Mesendoderm (in vitro differentiated cells): ENCODE measurements around the gene PRSS1.

Source experiments
- DNase-seq: peaks from one replicate; pipeline ENCODE4 v3.0.0; 2013
- H2AK5ac ChIP-seq: 2 replicates; pipeline ENCODE4 v1.6.1; 2013; ENCODE audit warnings: low read length, inconsistent platforms
- H2BK120ac ChIP-seq: 2 replicates; pipeline ENCODE4 v1.6.1; 2013; ENCODE audit warnings: low read depth, mild to moderate bottlenecking, low read length, moderate library complexity, mixed read lengths
- H2BK15ac ChIP-seq: replicated peaks from 2 replicates; pipeline ENCODE4 v1.6.1; 2013; ENCODE audit warnings: low read depth, mild to moderate bottlenecking, moderate library complexity
- H2BK5ac ChIP-seq: 2 replicates; pipeline ENCODE4 v1.6.1; 2013; ENCODE audit warnings: low read length, inconsistent platforms
- H3K18ac ChIP-seq: 2 replicates; pipeline ENCODE4 v1.6.1; 2013; ENCODE audit warnings: mild to moderate bottlenecking, low read length, mixed read lengths
- H3K23ac ChIP-seq: one replicate; pipeline ENCODE4 v1.6.1; 2013; ENCODE audit warnings: low read length
- H3K27ac ChIP-seq: 2 replicates; pipeline ENCODE4 v1.5.1; 2013; ENCODE audit warnings: low read depth, mild to moderate bottlenecking, inconsistent platforms, low read length, moderate library complexity
- H3K27me3 ChIP-seq: 2 replicates; pipeline ENCODE4 v1.6.1; 2013; ENCODE audit warnings: low read length, control low read depth, mild to moderate bottlenecking, inconsistent platforms; ENCODE audit not compliant: insufficient read depth, poor library complexity
- H3K36me3 ChIP-seq: 2 replicates; pipeline ENCODE4 v1.6.1; 2013; ENCODE audit warnings: low read length, inconsistent platforms; ENCODE audit not compliant: control insufficient read depth, insufficient read depth
- H3K4ac ChIP-seq: one replicate; pipeline ENCODE4 v1.6.1; 2013; ENCODE audit warnings: low read depth, mild to moderate bottlenecking, low read length, moderate library complexity
- H3K4me1 ChIP-seq: 2 replicates; pipeline ENCODE4 v1.6.1; 2013; ENCODE audit warnings: low read depth, low read length, inconsistent platforms; ENCODE audit not compliant: control insufficient read depth
- H3K4me2 ChIP-seq: 2 replicates; pipeline ENCODE4 v1.6.1; 2013; ENCODE audit warnings: low read length
- H3K4me3 ChIP-seq: 2 replicates; pipeline ENCODE4 v1.5.1; 2013; ENCODE audit warnings: mild to moderate bottlenecking, low read length
- H3K56ac ChIP-seq: one replicate; pipeline ENCODE4 v1.6.1; 2013; ENCODE audit warnings: low read length
- H3K79me1 ChIP-seq: 2 replicates; pipeline ENCODE4 v1.6.1; 2013; ENCODE audit warnings: low read length, inconsistent platforms
- H3K79me2 ChIP-seq: 2 replicates; pipeline ENCODE4 v1.6.1; 2013; ENCODE audit warnings: mild to moderate bottlenecking, low read length; ENCODE audit not compliant: control insufficient read depth, insufficient read depth
- H3K9ac ChIP-seq: 2 replicates; pipeline ENCODE4 v1.6.1; 2013; ENCODE audit warnings: low read length, inconsistent platforms
- H4K5ac ChIP-seq: one replicate; pipeline ENCODE4 v1.6.1; 2013; ENCODE audit warnings: low read length
- H4K8ac ChIP-seq: one replicate; pipeline ENCODE4 v1.6.1; 2013; ENCODE audit warnings: low read depth, mild to moderate bottlenecking, control low read depth, low read length, moderate library complexity
- WGBS: extraction: QIAGEN DNeasy Blood & Tissue Kit; methylation state at CpG from one replicate; pipeline ENCODE4 v1.1.7; 2013; ENCODE audit warnings: low lambda C conversion rate, missing lambda C conversion rate; ENCODE audit not compliant: insufficient coverage; ENCODE audit errors: extremely low coverage; 5-methylcytosine and 5-hydroxymethylcytosine counted together

The PRSS1 gene

DNA sequence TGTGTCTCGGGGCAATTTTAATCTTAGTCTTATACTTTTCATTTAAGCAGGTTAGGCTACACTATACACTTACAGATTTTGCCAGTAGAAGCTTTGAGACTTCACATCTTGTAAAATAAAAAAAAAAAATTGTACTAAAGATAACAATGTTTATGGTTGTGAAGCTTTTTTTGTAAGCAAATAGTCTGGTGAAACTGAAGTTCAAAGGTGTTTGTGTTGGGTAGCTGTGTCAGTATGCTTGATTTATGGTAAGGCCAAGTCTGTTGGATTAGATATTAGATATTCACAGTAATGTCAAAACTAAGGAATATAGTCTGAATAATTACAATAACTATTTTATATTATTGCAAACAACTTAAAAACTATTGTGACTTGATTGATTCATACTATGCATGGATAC is 31.0 kb upstream of the PRSS1 start:
- H3K27me3 ChIP-seq = no peaks in the 10 kb centered on the region
- no peak overlapping the region for H2BK120ac ChIP-seq
- no peak overlapping the region for H4K8ac ChIP-seq
- whole genome bisulfite sequencing = no CpG with 5 or more reads among the region's 1 CpG
- H3K9ac ChIP-seq = no peak overlapping the region
- H4K5ac ChIP-seq = no peak overlapping the region
- H2BK5ac ChIP-seq = no peak overlapping the region
- no peak overlapping the region for H3K4ac ChIP-seq
- no peak overlapping the region for H3K4me2 ChIP-seq
- no peak for DNase-seq
- no peak overlapping the region for H3K56ac ChIP-seq
- H3K36me3 ChIP-seq = no peaks in the 10 kb centered on the region
- H3K23ac ChIP-seq = no peak overlapping the region
- no peak overlapping the region for H2BK15ac ChIP-seq
- H3K79me1 ChIP-seq = no peaks in the 10 kb centered on the region
- no peak overlapping the region for H3K18ac ChIP-seq
- no peaks in the 10 kb centered on the region for H3K4me1 ChIP-seq
- H3K27ac ChIP-seq = no peak overlapping the region
- no peaks in the 10 kb centered on the region for H3K79me2 ChIP-seq
- H2AK5ac ChIP-seq = no peak overlapping the region
- H3K4me3 ChIP-seq = no peak overlapping the region

DNA sequence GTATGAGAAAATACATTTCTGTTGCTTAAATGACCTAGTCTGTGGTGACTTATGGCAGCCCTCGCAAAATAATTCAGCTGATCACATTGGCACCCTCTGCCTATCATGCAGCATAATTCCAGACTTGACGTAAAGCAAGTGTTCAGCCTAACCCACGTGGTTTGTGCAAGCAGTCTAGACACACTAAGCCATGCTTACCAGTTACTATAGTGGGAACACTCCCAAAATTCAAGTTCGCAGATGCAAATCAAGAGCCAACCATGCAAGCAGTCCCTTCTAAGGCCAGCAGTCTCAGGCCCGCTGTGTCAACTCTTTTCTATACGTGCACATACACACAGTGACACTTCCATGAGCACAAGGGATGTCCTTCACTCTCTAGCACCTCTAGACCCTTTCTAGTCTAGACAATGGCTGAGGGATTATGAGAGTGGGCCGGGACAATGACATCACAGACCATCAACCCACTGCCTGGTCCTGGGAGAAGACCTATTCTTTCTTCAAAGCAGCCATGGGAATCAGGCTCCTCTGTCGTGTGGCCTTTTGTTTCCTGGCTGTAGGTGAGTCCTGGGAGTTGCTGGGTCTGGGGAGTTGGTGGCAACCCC is 29.0 kb upstream of the PRSS1 start:
- Histone ChIP-seq H3K4ac (no peak overlapping the region), H4K8ac (no peak overlapping the region), H3K27ac (no peak overlapping the region), H2BK5ac (no peak overlapping the region), H3K36me3 (no peaks in the 10 kb centered on the region), H3K4me2 (no peak overlapping the region), H3K79me1 (no peaks in the 10 kb centered on the region), H3K27me3 (no peaks in the 10 kb centered on the region), H3K4me1 (no peaks in the 10 kb centered on the region), H4K5ac (no peak overlapping the region), H2BK15ac (no peak overlapping the region), H2AK5ac (no peak overlapping the region), H3K9ac (no peak overlapping the region), H3K18ac (no peak overlapping the region), H2BK120ac (no peak overlapping the region), H3K4me3 (no peak overlapping the region), H3K56ac (no peak overlapping the region), H3K23ac (no peak overlapping the region), H3K79me2 (no peaks in the 10 kb centered on the region)
- WGBS = no CpG with 5 or more reads among the region's 8 CpGs
- no peak for DNase-seq

DNA sequence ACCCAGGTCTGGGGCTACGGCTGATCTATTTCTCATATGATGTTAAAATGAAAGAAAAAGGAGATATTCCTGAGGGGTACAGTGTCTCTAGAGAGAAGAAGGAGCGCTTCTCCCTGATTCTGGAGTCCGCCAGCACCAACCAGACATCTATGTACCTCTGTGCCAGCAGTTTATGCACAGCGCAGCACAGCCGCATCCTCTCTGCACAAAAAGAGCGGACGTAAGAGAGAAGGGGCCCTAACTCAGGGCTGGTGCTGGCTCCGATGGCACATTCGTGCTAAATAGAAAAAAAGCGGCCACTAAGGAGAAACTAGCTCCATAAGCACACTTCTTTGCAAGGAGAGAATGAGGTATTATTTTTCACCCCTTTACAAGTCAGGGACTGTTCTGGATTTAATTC is 28.3 kb upstream of the PRSS1 start:
- no peak overlapping the region for H3K23ac ChIP-seq
- H3K4me2 ChIP-seq = no peak overlapping the region
- no peaks in the 10 kb centered on the region for H3K36me3 ChIP-seq
- WGBS = no CpG with 5 or more reads among the region's 10 CpGs
- H3K27me3 ChIP-seq = no peaks in the 10 kb centered on the region
- no peak overlapping the region for H3K9ac ChIP-seq
- H3K79me2 ChIP-seq = no peaks in the 10 kb centered on the region
- H3K4me3 ChIP-seq = no peak overlapping the region
- H2BK120ac ChIP-seq = no peak overlapping the region
- no peak overlapping the region for H2AK5ac ChIP-seq
- no peak for DNase-seq
- no peak overlapping the region for H3K4ac ChIP-seq
- H3K18ac ChIP-seq = no peak overlapping the region
- H3K79me1 ChIP-seq = no peaks in the 10 kb centered on the region
- H2BK5ac ChIP-seq = no peak overlapping the region
- H2BK15ac ChIP-seq = no peak overlapping the region
- H3K4me1 ChIP-seq = no peaks in the 10 kb centered on the region
- no peak overlapping the region for H3K27ac ChIP-seq
- no peak overlapping the region for H4K5ac ChIP-seq
- H3K56ac ChIP-seq = no peak overlapping the region
- H4K8ac ChIP-seq = no peak overlapping the region

DNA sequence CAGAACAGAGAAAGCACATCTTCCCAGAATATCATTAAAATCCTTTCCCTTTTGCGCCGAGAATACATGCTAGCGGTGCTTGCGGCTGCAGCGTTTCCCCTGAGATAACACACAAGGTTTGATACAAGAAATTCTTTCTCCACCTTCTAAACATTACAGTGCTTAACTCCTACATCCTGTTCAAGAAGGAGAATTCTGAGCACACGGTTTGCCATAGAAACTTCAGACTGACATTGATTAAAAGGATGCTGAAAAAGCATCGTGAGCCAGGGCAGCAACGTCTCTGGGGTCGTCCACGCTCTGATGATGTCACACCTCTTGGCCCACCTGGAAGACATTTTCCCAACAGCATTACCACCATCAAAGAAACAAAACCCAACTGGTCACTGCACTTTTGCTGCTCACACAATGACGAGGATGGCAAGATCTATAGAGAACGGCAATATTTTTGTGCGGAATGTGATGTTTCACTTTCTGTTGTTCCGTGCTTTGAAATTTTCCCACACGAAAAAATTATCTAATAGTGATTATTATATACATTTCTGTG is 27.0 kb upstream of the PRSS1 start:
- WGBS = no CpG with 5 or more reads among the region's 15 CpGs
- H3K4me3 ChIP-seq = no peak overlapping the region
- no peaks in the 10 kb centered on the region for H3K27me3 ChIP-seq
- H3K56ac ChIP-seq = no peak overlapping the region
- H3K27ac ChIP-seq = no peak overlapping the region
- no peak overlapping the region for H3K9ac ChIP-seq
- no peak overlapping the region for H2AK5ac ChIP-seq
- no peaks in the 10 kb centered on the region for H3K79me1 ChIP-seq
- no peak for DNase-seq
- H3K23ac ChIP-seq = no peak overlapping the region
- H3K18ac ChIP-seq = no peak overlapping the region
- H4K8ac ChIP-seq = no peak overlapping the region
- H3K36me3 ChIP-seq = no peaks in the 10 kb centered on the region
- H3K4me1 ChIP-seq = no peaks in the 10 kb centered on the region
- H3K4me2 ChIP-seq = no peak overlapping the region
- no peak overlapping the region for H3K4ac ChIP-seq
- H4K5ac ChIP-seq = no peak overlapping the region
- H2BK120ac ChIP-seq = no peak overlapping the region
- H3K79me2 ChIP-seq = no peaks in the 10 kb centered on the region
- H2BK5ac ChIP-seq = no peak overlapping the region
- no peak overlapping the region for H2BK15ac ChIP-seq

DNA sequence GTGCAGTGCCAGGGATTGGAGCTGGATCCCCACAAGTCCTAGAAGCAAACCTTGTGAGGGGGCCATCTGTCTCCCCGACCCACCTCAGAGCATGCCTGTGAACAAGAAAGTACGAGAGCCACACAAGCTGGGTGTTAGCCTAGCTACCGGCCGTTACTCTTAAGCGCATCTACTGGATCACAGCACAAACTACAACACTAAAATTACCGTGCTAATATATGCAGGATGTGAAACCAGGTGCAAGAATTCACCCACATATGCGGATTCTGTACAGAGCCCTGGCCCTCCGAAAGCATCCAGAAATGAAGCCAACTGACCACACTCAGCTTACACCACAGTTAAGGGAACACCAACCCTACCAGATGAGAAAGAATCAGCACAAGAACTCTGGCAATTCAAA is 16.0 kb upstream of the PRSS1 start:
- H3K79me2 ChIP-seq = no peaks in the 10 kb centered on the region
- no peak overlapping the region for H3K9ac ChIP-seq
- H2BK5ac ChIP-seq = no peak overlapping the region

DNA sequence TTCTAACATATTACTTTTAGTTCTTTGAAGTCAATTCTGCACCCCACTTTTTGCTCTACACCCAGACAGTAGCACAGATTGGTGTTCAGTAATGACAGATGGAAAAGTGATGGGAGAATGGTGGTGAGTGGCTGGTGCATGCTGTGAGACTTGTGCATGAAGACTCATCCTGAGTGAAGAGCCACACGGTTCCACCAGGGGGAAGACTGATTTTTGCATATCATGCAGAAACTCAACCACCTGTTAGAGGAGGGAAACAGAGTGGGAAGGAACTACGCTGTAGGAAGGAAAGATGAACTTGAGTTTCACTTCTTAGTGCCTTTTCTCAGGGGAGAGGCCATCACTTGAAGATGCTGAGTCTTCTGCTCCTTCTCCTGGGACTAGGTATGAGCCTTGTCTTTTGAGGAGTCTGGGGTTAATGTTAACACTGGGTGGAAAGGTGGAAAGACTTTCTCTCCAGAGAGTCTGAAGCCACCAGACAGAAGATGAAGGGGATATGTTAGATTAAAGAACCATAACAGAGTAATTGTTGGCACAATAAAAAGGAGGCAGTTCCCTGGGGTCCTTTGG is 9.3 kb upstream of the PRSS1 start:
- Histone ChIP-seq H2AK5ac (no peak overlapping the region), H2BK120ac (no peak overlapping the region), H2BK15ac (no peak overlapping the region), H3K27me3 (no peaks in the 10 kb centered on the region), H3K9ac (no peak overlapping the region), H3K36me3 (no peaks in the 10 kb centered on the region), H3K27ac (no peak overlapping the region), H3K4me1 (no peaks in the 10 kb centered on the region), H3K56ac (no peak overlapping the region), H3K4ac (no peak overlapping the region), H2BK5ac (no peak overlapping the region), H3K4me3 (no peak overlapping the region), H4K8ac (no peak overlapping the region), H4K5ac (no peak overlapping the region), H3K79me2 (no peaks in the 10 kb centered on the region), H3K23ac (no peak overlapping the region), H3K79me1 (no peaks in the 10 kb centered on the region), H3K4me2 (no peak overlapping the region), H3K18ac (no peak overlapping the region)
- peak; percentile 29 for DNase-seq
- no CpG with 5 or more reads among the region's 2 CpGs for WGBS

More for the DNA sequence above, 16.0 kb upstream of the PRSS1 start:
- H3K4me3 ChIP-seq = no peak overlapping the region
- WGBS = no CpG with 5 or more reads among the region's 8 CpGs
- DNase-seq = no peak
- no peaks in the 10 kb centered on the region for H3K4me1 ChIP-seq
- H3K18ac ChIP-seq = no peak overlapping the region
- no peaks in the 10 kb centered on the region for H3K27me3 ChIP-seq
- H3K4me2 ChIP-seq = no peak overlapping the region
- H3K27ac ChIP-seq = no peak overlapping the region
- no peak overlapping the region for H3K4ac ChIP-seq
- no peak overlapping the region for H4K5ac ChIP-seq
- H3K56ac ChIP-seq = no peak overlapping the region
- H2AK5ac ChIP-seq = no peak overlapping the region
- no peak overlapping the region for H2BK120ac ChIP-seq
- no peak overlapping the region for H4K8ac ChIP-seq
- no peak overlapping the region for H3K23ac ChIP-seq
- H2BK15ac ChIP-seq = no peak overlapping the region
- no peaks in the 10 kb centered on the region for H3K36me3 ChIP-seq
- H3K79me1 ChIP-seq = no peaks in the 10 kb centered on the region
